Left hindlimb (tissue), 1 donor: ENCODE results near the gene GLI3.
A peak's percentile ranks its signal among the peaks of the same experiment; 100 is the strongest.

Experiments
- DNase-seq: peaks from one replicate; pipeline ENCODE4 v3.0.0-alpha.2; 2018

Gene GLI3

DNA sequence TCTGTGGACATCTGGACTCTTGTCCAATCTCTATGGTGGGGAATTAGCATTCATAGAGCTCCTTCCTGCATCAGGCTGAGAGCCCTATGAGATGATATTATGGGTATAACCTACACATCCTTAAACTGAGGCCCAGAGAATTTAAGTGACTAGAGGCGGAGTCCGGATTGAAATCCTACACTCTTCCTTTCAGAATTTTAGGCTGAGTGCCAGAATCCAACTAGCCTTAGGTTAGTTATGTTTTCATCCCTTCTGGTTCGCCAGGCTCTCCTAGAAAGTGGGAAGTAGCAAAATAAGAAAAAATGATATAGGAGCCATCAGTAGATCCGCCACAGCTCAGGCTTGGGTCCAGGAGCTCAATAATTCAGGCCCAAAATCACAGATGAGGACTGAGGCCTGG is 212.5 kb downstream of the GLI3 start:
- DNase-seq: no peak

DNA sequence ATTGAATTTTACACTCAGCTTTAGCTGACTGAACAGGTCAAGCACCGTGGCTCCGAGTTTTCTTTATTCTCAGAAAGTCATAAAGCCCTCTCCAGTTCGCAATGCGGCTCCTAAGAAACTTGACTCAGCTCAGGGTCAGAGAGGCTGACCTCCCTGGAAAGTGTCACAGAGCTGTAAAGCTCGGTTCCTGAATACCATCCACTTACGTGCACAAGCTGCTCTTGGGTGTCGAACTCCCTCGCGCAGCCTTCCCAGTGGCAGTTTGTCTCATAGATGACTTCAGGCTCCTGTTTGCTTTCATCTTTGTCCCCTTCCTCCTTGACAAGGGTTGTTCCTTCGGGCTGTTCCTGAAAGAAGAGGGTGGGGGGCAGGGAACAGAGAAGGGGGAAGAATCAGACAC is 213.7 kb downstream of the GLI3 start:
- DNase-seq: no peak

DNA sequence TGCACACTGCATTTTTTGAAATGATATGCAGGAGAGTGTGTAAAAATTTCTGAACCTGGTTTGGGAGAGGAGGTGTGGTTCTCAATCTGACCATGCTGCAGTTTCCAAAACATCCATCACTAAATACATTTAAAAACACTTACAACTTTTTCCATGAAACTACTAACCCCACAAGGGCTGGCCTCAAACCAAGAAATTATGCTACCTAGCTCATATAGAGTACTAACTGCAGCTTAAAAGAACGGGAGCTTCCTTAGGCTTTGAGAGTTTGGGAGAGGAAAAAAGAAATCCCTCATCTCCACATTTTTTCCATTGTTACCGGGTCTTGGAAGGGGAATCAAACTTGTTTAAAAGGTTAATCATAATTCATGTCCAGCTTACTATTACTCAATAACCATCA is 214.2 kb downstream of the GLI3 start:
- no peak for DNase-seq

DNA sequence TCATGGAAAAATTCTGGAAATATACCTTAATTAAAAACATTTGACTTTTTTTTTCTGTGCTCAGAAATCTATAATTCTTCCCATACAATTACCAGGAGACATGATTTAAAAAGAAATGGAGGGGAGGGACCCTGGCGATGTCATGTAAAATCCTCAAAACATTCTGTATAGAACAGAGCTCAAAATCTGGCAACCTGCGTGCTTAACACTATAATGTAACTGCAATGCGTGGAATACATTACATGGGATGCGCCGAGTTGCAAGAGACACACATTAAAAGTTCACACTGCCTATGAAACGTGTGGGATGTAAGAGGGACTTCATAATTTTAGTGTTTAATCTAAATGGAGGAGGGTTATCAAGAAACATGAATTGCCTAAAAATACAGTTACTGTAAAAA is 215.0 kb downstream of the GLI3 start:
- DNase-seq: no peak

DNA sequence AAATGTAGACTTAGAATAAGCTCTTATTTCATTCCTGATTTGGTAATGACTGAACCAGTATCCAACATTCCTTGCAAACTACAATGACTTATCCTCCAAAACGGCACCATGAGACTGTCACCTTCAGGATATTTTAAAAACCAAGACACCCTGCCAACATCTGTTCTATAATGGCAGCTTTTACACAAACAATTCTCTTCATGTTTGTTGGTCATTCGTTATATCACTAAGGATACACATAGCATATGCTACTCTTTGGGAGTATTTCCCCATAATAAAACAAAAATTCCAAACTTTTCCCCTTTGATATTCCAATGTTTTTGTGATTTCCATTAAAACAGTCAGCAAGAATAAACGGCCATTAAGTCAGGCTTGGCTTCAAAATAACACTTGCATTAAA is 215.4 kb downstream of the GLI3 start:
- no peak for DNase-seq

DNA sequence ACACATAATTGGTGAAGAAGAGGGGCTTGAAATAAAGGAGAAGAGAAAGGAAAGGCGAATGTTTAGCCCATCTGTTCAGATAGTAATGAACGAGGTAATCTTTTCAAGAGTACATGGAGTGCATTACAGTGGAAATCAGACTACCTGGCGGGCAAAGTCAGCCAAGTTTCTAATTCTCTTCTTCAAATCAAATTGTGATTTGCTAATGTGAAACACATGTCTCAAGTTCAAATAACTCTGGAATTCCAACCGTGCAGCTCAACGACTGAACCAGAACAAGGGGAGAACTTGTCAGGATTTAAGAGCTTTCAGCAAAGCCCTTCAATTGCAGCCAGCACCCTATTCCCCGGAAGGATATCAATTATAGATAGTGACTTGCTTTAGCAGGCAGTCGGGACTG is 216.9 kb downstream of the GLI3 start:
- no peak for DNase-seq

DNA sequence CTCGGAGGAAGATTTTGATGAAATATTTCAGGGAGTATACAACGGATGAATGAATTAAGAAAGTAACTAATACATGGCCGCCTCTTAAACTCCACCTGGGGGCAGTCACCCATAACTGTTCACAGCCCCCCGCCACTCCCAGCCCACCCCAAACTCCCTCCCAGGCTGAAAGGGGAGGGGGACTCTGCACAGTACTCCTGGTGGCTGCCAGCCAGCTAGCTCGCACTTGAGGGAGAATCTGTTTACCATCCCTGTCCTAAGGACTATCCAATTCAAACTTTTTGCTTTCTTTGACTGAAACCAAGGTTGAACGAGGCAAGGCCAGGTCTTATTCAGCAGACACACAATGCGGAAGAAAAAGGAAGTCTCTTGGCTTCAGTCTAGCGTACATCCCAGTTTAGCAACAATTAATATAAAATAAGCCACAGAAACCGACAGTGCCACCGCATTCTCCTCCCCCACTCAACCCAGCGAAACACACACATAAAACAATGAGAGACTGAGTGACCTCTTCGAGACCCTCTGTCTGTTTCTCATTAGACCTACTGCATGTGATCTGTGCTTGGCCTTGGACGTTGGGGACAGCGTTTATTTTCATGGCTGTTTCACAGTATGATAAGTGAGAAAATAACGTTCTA is 219.5 kb downstream of the GLI3 start:
- DNase-seq: peak; percentile 63

DNA sequence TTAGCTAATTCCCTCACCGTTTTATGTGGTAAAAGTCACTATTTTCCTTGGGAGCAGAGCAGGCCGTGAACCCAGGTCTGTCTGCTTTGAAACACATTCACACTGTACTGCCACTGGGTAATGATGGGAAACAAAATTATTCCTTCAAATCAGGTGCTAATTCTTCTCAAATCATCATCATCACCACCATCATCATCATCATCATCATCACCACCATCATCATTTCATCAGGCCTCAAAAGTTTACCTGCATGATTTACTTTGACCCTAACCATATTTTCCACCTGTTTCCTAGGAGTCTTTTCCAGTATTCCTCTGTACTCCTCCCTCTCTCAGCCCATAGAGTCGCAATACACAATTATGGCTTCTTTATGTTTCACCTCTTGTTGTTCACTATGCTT is 220.5 kb downstream of the GLI3 start:
- DNase-seq: no peak

DNA sequence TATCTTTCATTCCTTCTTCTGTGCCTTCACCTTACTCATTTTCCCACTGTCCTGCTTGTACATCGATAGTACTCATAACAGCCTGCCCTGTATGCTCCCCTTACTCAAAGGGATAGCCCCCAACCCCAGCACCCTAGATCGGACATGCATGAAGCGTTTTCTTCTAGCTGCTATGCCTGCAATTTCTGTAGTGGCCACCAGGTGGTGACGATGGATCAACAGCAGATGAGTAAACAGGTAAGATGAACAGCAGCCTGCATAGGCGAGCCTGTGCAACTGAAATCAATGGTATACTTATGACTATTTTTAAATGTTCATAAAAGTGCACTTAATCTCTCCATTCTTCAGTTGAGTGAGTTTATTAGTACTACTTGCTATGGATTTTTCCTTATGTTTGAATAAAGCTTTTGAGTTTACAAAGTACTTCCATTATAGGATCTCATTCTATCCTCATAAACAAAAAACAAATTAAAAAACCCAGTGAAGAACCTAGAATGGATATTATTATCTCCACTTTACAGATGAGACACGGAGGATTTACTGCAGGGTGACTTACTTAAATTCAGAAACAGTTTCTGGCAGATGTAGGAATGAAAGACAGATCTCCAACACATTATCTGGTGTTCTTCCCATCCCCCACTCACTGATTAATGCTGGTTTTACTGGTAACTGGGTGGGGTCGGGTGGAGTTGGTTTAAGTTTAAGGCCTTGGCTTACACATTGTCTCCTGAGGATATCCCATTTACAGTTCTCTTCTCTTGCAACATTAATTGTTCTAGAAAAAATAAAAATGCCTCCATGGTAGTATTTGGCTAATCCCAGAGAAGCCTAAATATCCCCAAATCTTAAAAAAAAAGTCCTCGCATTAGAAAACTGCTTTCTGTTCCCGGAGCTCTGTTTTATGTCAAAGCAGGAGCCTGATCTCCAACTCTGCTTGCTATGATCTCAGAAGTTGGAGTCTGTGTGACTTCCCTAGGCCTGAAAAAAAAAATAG is 222.1 kb downstream of the GLI3 start:
- no peak for DNase-seq

DNA sequence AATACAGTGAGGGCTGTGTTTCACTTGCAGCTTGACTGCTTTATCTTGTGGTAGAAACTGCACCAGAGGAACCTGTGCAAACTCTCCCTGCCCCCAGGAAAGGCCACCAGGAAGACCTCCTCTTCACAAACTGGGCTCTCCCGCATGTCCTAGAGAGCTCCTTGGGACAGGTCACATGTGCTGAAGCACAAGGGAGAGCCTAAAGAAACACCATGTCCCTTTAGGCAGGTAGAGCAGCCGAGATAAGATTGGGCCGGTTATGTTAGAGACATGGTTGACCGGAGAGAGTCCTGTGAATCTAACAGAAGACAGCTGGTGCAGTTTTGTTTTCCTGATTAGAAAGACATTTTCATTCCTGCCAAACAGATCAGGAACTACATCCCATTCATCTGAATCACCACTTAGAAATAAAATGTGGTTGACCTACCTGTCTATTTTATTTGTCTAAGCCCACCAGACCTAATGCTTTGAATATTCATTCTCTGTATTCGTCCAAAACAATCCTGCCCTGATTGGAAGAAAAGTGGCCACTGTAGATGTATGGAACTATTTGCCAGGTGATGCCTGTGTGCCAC is 224.1 kb downstream of the GLI3 start:
- no peak for DNase-seq

DNA sequence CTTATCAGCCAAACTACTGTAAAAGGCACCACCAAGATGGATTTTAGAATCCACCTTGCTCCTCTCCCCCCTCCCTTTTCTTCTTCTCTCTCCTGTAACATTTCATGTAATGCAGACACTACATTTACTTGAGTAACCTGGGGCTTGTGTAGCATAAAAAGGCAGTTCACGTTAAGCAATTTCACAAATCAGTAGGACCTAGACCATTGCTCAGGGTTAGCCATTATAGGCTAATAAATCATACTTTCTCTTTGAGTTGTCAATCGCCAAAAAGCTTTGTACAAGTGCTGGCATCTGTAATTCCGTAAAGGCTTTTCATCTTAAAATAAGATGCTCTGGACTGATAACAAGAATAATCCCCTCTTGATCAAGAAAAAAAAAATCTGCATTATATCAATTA is 224.7 kb downstream of the GLI3 start:
- no peak for DNase-seq

DNA sequence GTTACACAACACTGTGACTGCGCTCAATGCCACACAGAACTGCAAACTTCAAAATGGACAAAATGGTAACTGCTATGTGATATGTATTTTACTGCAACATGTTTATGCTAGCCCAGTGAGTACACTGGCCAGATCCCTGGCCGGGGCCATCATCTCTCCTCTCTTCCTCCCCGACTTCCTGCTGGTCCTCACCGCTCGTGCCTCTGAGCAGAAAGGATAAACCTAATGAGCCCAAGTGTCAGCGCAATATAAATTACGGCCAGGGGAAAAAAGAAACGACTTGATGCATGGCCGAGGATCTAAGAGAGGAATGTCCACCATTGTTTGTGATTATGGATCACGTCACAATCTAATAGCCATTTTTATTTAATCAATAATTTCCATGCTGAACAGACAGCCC is 225.2 kb downstream of the GLI3 start:
- DNase-seq: no peak

DNA sequence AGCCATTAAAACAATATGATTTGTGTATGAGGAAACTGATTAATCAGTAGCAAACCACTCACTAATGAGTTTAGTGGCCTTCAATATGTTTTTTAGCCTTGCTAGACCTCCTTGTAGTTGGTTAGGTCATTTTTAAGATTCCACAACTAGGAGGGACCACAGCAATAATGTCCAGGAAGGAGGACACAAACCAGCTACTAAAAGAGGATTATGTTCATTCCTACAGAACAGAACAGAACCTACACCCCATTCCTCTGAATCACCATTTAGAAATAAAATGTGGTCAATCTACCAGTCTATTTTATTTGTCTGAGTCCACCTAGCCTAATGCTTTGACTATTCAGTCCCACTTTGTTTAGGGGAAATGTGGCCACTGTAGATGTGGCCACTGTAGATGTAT is 226.3 kb downstream of the GLI3 start:
- no peak for DNase-seq

DNA sequence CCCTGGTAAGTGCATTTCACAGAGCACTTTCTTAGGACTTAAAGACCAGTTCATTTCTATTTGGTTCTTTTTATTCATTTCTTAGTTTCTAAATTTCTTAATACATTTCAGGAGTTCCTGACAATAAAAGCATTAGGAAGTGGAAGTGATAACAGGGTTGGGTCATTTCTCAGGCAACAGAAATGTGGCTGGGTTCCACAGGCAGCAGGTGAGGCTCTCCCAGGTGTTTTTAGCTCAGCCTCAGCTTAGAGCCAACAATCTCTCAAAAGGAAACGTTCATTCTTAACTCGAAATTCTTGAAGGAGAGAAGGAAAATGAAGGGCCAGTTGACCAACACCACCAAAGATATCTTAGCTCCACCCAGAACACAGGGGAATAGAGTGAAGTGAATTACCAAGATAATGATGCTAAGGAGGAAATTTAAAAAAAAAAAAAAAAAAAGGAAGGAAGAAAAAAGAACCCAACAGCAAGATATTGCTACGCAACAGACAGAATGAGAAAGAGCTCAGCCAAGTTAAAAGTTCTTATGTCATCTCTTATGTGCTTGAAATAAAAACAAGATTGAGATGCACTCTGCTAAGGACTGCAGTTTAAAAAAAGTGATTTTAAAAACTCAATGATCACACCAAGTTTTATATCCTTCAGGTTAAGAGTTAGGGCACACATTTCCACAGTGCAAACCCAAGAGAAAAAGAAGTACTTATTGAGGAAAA is 230.1 kb downstream of the GLI3 start:
- DNase-seq: no peak

DNA sequence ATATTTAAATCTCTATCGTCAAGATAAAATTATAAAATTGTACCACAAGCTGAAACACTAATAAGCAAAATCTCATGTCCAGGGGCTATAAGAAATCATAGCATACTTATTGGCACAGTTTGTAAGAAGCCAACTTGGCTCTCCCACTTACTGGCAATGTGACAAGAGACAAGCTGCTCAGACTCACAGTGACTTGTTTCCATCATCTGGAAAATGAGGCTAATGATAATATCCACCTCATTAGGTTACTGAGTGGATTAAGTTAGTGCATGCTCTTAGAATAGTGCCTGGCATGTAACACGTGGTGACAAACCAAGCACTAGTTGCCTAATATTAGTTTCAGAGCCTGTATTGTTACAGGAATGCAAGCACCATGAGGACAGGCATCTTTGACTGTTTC is 234.4 kb downstream of the GLI3 start:
- DNase-seq: no peak

DNA sequence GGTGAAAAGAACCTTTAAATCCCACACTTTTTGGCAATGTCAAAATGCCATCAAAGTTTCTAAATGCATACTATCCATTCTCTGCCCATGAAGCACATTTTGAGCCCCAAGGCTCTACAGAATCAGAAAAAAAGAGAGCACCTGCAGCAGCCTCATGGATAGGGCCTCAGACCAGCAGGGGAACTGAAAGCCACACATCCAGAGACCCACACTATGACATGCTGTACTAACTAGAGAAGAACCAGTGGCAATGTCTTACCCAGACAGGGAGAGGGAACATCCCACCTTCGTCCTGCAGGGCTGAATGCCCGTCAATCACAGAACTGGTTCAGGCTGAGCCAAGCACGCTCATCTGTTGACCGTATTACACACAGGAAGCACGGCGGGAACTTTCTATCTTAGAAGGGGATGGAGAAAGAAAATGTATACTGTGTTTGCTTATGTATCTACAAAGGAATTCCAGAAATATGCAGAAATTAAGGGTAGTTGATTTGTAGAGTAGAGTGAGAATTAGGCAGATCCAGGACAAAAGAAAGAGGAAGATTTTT is 237.2 kb downstream of the GLI3 start:
- no peak for DNase-seq

DNA sequence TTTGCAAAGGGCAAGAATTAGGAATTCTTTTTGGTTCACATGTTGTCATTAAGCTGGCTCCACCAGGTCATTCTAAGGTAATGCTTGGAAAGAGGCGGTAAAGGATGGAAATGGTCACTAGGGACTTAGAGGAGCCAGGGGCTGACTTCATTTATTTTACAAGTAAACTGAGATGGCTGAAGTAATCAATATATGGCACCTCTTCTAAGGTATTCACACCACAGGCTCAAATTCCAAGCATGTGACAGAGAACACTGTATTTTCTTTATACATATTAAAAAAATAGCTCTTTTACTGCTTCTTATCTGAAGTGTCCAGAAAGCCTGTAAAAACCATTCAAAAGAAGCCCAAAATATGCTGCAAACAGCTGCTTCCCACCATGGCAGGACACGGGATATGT is 239.0 kb downstream of the GLI3 start:
- DNase-seq: no peak

DNA sequence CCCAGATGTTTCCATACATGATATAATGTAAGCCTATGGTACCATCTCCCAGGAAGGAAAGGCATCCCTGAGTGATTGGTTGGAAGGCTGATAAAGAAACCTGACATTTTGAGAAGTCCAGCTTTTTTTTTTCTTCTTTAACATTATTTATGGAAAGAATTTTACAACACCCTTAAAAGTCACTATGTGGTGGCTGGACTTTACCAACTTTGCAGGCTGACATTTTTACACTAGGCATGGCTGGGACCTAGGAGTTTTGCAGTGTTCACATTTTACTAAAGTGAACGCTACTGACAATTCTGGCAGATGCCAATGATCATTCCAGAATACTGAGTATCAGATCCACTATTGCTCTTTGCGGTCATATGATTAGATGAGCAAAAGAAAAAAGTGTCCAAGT is 239.9 kb downstream of the GLI3 start:
- no peak for DNase-seq

DNA sequence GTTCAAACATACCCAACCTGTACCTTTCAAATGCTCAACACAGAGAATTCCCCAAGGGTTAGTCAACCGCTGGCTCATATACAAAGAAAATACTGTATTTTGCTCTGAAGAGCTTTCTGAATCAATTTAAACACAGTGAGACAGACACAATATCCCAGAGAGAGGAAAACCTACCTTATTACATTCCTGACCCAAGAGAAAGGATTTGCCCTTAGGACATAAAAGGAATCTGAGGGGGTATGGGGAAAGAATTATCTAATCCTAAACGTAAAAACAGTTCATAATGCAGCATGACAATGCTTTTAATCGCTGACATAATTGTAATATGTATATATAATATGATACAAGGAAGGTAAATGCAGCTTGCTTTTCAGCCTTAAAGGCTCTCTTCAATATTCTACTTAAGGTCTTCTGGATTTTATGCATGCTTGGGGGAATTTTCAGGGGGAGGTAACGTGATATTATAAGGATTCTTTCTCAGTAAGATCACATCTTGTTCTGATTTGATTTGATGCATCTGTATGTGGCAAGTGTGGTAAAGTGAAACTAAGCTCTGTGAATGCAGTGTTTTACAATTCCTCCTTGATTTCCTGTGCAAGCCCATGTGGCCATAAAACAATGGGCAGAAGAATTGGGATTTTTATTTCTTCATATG is 240.5 kb downstream of the GLI3 start:
- DNase-seq: no peak

DNA sequence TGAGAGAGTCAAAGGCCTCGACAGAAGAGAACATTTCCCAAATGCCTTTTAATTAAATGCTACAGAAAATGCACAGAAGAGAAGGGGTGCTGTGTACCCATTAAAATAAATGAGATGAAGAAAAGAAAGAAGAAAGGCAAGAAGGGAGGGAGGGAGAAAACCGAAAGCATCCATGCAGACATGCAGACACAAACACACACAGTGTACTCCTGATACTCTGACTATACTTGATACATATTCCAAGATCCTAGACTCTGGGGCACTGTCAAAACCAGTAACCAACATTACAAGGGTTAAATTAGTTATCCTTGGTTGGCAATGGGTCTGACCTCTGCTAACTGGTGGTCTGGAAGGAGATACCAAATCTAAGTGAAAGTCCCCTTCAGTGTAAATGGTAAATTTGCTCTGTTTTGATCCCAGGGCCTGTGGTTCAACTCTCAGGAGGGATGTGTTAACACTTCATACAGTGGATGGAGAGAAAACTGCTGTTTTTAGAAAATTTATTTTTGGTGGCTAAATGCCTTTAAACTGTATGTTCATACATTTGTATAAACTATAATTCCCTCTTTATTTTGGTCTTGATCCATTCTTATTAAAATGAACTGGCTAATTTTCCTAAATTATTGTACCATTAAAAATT is 241.3 kb downstream of the GLI3 start:
- DNase-seq: no peak

DNA sequence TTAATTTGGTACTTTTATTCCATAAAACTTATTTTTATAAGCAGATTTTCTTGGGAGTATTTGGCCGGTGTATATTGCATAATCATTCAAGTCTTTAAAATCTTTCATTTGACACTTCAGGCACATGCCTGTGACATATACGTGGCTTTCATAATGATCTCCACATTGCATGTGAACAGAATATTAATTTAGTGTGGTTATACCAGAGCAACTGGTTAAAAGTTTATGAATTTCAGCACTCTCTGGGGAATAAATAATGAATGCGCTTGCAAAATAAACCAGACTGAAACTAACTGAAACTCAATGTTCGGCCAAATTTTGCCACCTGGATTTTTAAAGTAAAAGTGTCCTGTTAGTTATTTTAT is 242.3 kb downstream of the GLI3 start:
- DNase-seq: no peak
